Stomach (tissue), 9 donors: ENCODE results near the gene OLIG3. TPM values are rescaled to one million over a fixed set of nuclear protein-coding genes. Genes with fewer than 3 reads are reported as not detected.

ENCODE experiments used
- DNase-seq, 2 donors: peaks; one replicate each; pipeline versions ENCODE4 v3.0.0 to v3.0.0-alpha.2; 2013 to 2019
- H3K27ac ChIP-seq, 5 donors: fragments of 200-600 bp in 4 of 5; sonication (generic) in 4 of 5; one replicate each; pipeline ENCODE4 v1.5.1; 2013 to 2019; ENCODE audit warnings: mild to moderate bottlenecking in 1 of 5, moderate library complexity in 1 of 5
- H3K27me3 ChIP-seq, 3 donors: fragments of 200-600 bp; sonication (generic); one replicate each; pipeline ENCODE4 v1.5.1; 2017 to 2019; ENCODE audit warnings: mixed run types in 1 of 3
- H3K36me3 ChIP-seq, 4 donors: fragments of 200-600 bp; sonication (generic); 1 replicate in 3 of 4; 2 replicates in 1 of 4; pipeline ENCODE4 v1.5.1; 2016 to 2019
- H3K4me1 ChIP-seq, 4 donors: fragments of 200-600 bp; sonication (generic); one replicate each; pipeline ENCODE4 v1.5.1; 2016 to 2019
- H3K4me3 ChIP-seq, 4 donors: fragments of 200-600 bp; sonication (generic) in 3 of 4; one replicate each; pipeline ENCODE4 v1.5.1; 2016 to 2019; ENCODE audit warnings: mild to moderate bottlenecking in 1 of 4
- H3K9me3 ChIP-seq, 4 donors: fragments of 200-600 bp; sonication (generic); one replicate each; pipeline ENCODE4 v1.5.1; 2016 to 2019
- EP300 ChIP-seq: sonication (generic); formaldehyde crosslinking; IDR thresholded peaks from one replicate; pipeline ENCODE4 v1.6.1; 2017; ENCODE audit warnings: antibody characterized with exemption
- POLR2A ChIP-seq, 4 donors: fragments of 450-650 bp; IDR thresholded peaks; one replicate each; pipeline ENCODE4 v1.6.1; 2016; ENCODE audit warnings: antibody characterized with exemption in 4 of 4, control low read depth in 2 of 4, mild to moderate bottlenecking in 1 of 4, moderate library complexity in 1 of 4
- POLR2AphosphoS5 ChIP-seq, 3 donors: sonication (generic); formaldehyde crosslinking; IDR thresholded peaks; one replicate each; pipeline ENCODE4 v1.6.1; 2016; ENCODE audit warnings: antibody characterized with exemption in 3 of 3
- WGBS, 5 donors: extraction: QIAGEN DNeasy Blood & Tissue Kit in 3 of 5; methylation state at CpG; one replicate each; pipeline versions ENCODE4 v1.1.5 to v1.1.7; 2013 to 2018; 5-methylcytosine and 5-hydroxymethylcytosine counted together
- intact Hi-C: fragments of 100-400 bp; cut with DNase I; formaldehyde crosslinking; loops from one replicate; pipeline ENCODE4 v1.15.1; 2023; ENCODE audit warnings: low total_unique reads
- polyA plus RNA-seq, 3 donors: library from polyadenylated mRNA; stranded (reverse); fragments of 200-250 nt; gene quantifications; one replicate each; pipeline ENCODE4 v1.2.3, GENCODE V29; 2013
- total RNA-seq, 5 donors: library from RNA; depleted of rRNA; stranded (reverse); fragments of >200 nt; gene quantifications; one replicate each; pipeline versions ENCODE4 v1.1.0 to v1.2.3, GENCODE V29; 2014 to 2016
- TF ChIP-seq, protein P1 (sequence below), 7 experiments: fragments of 450-650 bp in 4 of 7; fragments of 200-600 bp in 3 of 7; sonication (generic) in 3 of 7; IDR thresholded peaks; one replicate each; pipeline ENCODE4 v1.5.1; 2016 to 2019; ENCODE audit warnings: antibody characterized with exemption in 7 of 7, control low read depth in 2 of 7, mild to moderate bottlenecking in 1 of 7
- donor health status: healthy with polysubstance abuse.
- donor health status: Bipolar disorder and iron deficiency.
- donor health status: healthy.

OLIG3 gene
- total and polyA plus RNA-seq, 8 donors: not detected

- no peak overlapping the region for H3K27ac ChIP-seq
- H3K36me3 ChIP-seq: no peaks in the 10 kb centered on the region
- intact Hi-C loops: no loop called here
- peaks cover 34 to 63% (median 50%) of the 10 kb centered on the region in 4 donors for H3K4me1 ChIP-seq
- DNase-seq: peak in 1 of 2 donors; percentile 44
- 7 to 12% (median 11%) methylated on average over 28 to 41 of the region's 41 CpGs for WGBS, 5 donors
- H3K27me3 ChIP-seq: peaks cover 38 to 100% (median 92%) of the 10 kb centered on the region in 3 donors
- TF ChIP-seq POLR2A (IDR thresholded peaks at IDR 0.05) (no peak), EP300 (no peak), POLR2AphosphoS5 (IDR thresholded peaks at IDR 0.05) (no peak)
- TF ChIP-seq, protein P1, sequence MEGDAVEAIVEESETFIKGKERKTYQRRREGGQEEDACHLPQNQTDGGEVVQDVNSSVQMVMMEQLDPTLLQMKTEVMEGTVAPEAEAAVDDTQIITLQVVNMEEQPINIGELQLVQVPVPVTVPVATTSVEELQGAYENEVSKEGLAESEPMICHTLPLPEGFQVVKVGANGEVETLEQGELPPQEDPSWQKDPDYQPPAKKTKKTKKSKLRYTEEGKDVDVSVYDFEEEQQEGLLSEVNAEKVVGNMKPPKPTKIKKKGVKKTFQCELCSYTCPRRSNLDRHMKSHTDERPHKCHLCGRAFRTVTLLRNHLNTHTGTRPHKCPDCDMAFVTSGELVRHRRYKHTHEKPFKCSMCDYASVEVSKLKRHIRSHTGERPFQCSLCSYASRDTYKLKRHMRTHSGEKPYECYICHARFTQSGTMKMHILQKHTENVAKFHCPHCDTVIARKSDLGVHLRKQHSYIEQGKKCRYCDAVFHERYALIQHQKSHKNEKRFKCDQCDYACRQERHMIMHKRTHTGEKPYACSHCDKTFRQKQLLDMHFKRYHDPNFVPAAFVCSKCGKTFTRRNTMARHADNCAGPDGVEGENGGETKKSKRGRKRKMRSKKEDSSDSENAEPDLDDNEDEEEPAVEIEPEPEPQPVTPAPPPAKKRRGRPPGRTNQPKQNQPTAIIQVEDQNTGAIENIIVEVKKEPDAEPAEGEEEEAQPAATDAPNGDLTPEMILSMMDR (IDR thresholded peaks at IDR 0.05): no peak
- H3K4me3 ChIP-seq: no peak overlapping the region
- H3K9me3 ChIP-seq: peaks cover 0 to 11% (median 0%) of the 10 kb centered on the region in 4 donors
Measured at GRCh38 chr6:137494988-137495702, 951 bp upstream of the OLIG3 start.

DNA sequence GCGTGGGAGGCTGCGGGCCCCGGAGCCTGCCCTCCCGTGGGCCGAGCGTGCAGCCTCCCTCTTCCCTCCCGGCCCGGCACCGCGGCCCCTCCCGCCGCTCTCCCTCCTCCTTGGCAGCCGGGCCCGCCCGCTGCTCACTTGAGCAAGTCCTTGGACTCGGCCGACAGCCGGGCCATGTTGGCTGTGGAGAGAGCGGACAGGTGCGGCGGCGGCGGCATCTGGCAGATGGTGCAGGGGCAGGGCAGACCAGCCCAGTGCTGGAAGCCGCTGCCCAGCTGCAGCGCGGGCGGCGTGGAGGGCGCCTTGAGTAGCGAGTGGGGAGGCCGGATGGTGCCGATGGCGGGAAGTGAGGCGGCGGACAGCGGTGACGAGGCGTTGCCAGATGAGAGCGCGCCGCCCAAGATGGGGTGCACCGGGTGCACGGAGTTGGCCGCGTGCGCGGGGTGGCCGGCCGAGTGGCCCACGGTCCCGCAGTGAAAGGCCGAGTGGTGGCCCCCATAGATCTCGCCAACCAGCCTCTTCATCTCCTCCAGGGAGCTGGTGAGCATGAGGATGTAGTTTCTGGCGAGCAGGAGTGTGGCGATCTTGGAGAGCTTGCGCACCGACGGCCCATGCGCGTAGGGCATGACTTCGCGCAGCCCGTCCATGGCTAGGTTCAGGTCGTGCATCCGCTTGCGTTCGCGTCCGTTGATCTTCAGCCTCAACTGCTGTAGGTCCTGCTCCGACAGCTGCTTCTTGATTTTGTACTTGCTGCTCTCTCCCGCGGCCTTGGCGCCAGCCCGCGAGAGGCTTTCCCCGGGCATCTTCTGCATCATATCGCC lies 766 bp downstream of the OLIG3 start:
- intact Hi-C loops: no loop called here
- Histone ChIP-seq H3K27me3 (peaks cover 51 to 100% (median 99%) of the 10 kb centered on the region in 3 donors), H3K4me1 (peaks cover 40 to 76% (median 61%) of the 10 kb centered on the region in 4 donors), H3K4me3 (peak overlapping the region in 3 of 4 donors; percentile 5 to 39 (median 8)), H3K27ac (no peak overlapping the region), H3K9me3 (peaks cover 0 to 16% (median 0%) of the 10 kb centered on the region in 4 donors), H3K36me3 (no peaks in the 10 kb centered on the region)
- TF ChIP-seq EP300: no peak
- TF ChIP-seq, protein P1 (IDR thresholded peaks at IDR 0.05): no peak
- WGBS, 5 donors: 5 to 10% (median 7%) methylated on average over 48 to 77 of the region's 77 CpGs
- peak in 1 of 2 donors; percentile 58 for DNase-seq

DNA sequence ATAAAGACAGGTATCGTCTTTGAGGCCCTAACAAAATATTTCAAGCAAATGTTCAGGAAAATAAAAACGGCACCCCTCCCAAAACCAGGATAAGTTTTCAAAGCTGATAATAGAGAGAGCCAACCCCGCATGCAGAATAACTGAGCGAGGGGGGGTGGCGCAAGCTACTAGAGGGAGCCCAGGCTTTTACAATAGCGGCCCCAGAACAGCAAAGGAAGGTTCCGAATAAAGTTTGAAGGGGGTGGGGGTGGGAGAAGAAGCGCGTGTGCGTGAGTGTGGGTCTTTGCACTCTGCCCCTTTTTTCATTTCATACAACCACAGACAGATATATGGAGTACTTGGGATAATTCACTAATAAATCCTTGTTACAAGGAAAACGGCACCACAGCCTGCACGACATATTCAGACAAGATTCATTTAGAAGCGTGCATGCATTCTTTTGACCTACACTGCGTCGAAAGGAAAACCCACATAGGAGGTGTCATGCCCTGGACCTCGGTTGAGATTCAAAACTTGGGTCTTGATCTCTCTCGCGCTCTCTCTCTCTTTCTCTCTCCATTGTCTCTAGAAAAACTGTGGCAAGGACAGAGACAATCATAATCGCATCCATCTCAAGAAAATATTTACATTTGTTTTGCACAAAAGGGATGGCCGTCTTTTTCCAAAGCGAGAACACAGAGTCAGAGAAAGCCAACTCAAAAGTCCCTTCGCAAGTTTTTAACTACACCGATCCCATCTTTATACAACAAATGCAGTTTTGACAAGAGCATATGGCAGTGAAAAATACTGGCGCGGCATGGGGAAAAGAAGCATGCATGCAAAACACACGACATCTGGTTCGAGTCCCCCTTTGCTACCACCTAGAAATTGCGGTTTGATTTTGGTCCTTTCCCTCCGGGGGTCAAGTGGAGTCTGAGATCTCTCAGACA lies 1.6 kb downstream of the OLIG3 start:
- peak in 1 of 2 donors; percentile 6 for DNase-seq
- TF ChIP-seq, protein P1 (IDR thresholded peaks at IDR 0.05): no peak
- TF ChIP-seq POLR2AphosphoS5 (IDR thresholded peaks at IDR 0.05) (no peak), POLR2A (IDR thresholded peaks at IDR 0.05) (no peak), EP300 (no peak)
- H3K4me3 ChIP-seq: peak overlapping the region in 3 of 4 donors; percentile 5 to 39 (median 8)
- WGBS, 5 donors: 11 to 16% (median 14%) methylated on average over 29 of the region's 29 CpGs
- no peaks in the 10 kb centered on the region for H3K36me3 ChIP-seq
- peaks cover 0 to 16% (median 0%) of the 10 kb centered on the region in 4 donors for H3K9me3 ChIP-seq
- H3K27ac ChIP-seq: no peak overlapping the region
- H3K4me1 ChIP-seq: peaks cover 33 to 76% (median 59%) of the 10 kb centered on the region in 4 donors
- H3K27me3 ChIP-seq: peaks cover 51 to 100% (median 99%) of the 10 kb centered on the region in 3 donors
- intact Hi-C loops: no loop called here

DNA sequence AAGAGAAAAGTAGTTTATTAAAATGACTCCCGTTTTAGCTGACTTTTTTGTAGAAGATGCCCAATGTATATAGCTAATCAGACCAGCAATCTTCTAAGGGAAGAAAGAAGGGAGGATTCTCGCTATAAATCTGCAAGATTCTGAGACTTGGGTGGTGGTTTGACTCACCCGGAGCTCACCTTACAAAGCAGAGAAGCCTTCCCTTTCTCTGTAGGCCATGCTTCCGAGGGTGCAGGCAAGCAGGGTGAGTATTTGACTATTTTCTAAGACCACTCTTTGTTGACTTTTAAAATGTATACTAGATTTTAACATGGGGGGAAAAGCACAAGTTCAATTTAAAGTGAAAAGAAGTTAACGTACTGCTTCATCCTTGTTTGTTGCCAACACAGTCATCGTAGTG lies 2.7 kb downstream of the OLIG3 start:
- no peaks in the 10 kb centered on the region for H3K36me3 ChIP-seq
- no peak overlapping the region for H3K27ac ChIP-seq
- intact Hi-C loops: no loop called here
- peaks cover 0 to 16% (median 0%) of the 10 kb centered on the region in 4 donors for H3K9me3 ChIP-seq
- H3K4me3 ChIP-seq: no peak overlapping the region
- H3K27me3 ChIP-seq: peaks cover 48 to 100% (median 97%) of the 10 kb centered on the region in 3 donors
- H3K4me1 ChIP-seq: peaks cover 22 to 68% (median 50%) of the 10 kb centered on the region in 4 donors
- no peak for TF ChIP-seq POLR2A (IDR thresholded peaks at IDR 0.05)
- TF ChIP-seq, protein P1 (IDR thresholded peaks at IDR 0.05): no peak
- TF ChIP-seq EP300: no peak
- TF ChIP-seq POLR2AphosphoS5 (IDR thresholded peaks at IDR 0.05): no peak
- DNase-seq: no peak
- WGBS, 5 donors: 44 to 52% (median 45%) methylated on average over 6 of the region's 6 CpGs
